Neural crest cell (in vitro differentiated cells): Measurements from ENCODE around the gene NTM. TPM values are rescaled to one million over a fixed set of nuclear protein-coding genes. Genes with fewer than 3 reads are reported as not detected.
"Not testable (repeated sequence)": the region's sequence is repeated elsewhere in the genome, so short reads cannot be mapped to it uniquely, and the experiment has no call there.

Experiments
- DNase-seq: peaks from one replicate; pipeline ENCODE4 v3.0.0; 2021; ENCODE audit warnings: low read depth, mixed read lengths, low spot score
- H3K27ac Mint-ChIP-seq: one replicate; pipeline ENCODE4 v1.8.0; 2021; ENCODE audit warnings: mild to moderate bottlenecking, mixed read lengths; ENCODE audit not compliant: unreplicated experiment
- H3K27me3 Mint-ChIP-seq: 2 replicates; pipeline ENCODE4 v1.8.0; 2021; ENCODE audit warnings: low read depth, mild to moderate bottlenecking, mixed read lengths
- H3K36me3 Mint-ChIP-seq: 2 replicates; pipeline ENCODE4 v1.8.0; 2021; ENCODE audit warnings: low read depth, mild to moderate bottlenecking, mixed read lengths
- H3K4me1 Mint-ChIP-seq: 2 replicates; pipeline ENCODE4 v1.8.0; 2021; ENCODE audit warnings: mixed read lengths
- H3K4me3 Mint-ChIP-seq: one replicate; pipeline ENCODE4 v1.8.0; 2021; ENCODE audit warnings: mild to moderate bottlenecking, mixed read lengths
- H3K9me3 Mint-ChIP-seq: 2 replicates; pipeline ENCODE4 v1.8.0; 2021; ENCODE audit warnings: mixed read lengths
- total RNA-seq: library from RNA; stranded (reverse); gene quantifications from 2 replicates; pipeline ENCODE4 v1.2.1, GENCODE V29; 2021
- TF ChIP-seq, protein P1 (sequence below): fragments of 200-600 bp; sonication (generic); conservative IDR thresholded peaks from 2 replicates; pipeline ENCODE4 v1.5.0; 2021; ENCODE audit warnings: antibody characterized with exemption, mild to moderate bottlenecking

The NTM gene
- total RNA-seq, 1 donor from 2014 or later: 11.3 TPM

DNA sequence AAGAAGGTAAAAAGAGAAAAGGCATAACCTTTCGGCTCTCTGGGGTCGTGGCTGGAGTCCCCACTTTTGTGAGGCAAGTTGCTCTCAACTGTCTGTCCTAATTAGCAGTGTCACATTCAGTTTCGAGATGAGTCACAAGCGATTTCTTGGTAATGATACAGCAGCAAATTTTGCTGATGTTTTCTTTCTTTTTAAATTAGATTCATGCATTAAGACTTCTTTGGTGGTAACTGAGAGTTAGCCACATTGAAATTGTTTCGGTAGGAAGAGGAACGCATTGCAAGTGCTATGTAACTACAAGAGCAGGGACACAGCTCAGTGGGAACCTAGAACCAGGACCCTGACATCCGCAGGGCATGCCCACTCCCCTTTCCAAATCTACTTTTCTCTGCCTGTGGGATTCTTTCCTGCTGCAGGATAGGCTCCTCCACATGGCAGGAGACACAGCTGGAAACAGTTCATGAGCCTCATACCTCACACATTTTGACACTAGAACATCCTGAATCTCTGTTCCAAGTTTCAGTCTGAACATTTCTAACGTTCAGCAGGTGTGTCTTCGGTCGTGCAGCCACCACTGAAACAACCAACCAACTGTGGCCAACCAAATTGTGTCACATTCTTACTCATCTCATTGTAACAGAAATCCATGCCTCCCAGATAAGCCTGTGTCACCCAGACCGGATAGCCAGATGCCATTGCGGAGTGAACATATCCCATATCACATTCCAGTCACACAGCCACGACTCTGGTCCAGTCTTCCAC, 987.6 kb downstream of the NTM start:
- no peaks in the 10 kb centered on the region for H3K9me3 Mint-ChIP-seq
- no peak overlapping the region for H3K27ac Mint-ChIP-seq
- peaks cover 7% of the 10 kb centered on the region for H3K4me1 Mint-ChIP-seq
- H3K36me3 Mint-ChIP-seq: no peaks in the 10 kb centered on the region
- TF ChIP-seq, protein P1, sequence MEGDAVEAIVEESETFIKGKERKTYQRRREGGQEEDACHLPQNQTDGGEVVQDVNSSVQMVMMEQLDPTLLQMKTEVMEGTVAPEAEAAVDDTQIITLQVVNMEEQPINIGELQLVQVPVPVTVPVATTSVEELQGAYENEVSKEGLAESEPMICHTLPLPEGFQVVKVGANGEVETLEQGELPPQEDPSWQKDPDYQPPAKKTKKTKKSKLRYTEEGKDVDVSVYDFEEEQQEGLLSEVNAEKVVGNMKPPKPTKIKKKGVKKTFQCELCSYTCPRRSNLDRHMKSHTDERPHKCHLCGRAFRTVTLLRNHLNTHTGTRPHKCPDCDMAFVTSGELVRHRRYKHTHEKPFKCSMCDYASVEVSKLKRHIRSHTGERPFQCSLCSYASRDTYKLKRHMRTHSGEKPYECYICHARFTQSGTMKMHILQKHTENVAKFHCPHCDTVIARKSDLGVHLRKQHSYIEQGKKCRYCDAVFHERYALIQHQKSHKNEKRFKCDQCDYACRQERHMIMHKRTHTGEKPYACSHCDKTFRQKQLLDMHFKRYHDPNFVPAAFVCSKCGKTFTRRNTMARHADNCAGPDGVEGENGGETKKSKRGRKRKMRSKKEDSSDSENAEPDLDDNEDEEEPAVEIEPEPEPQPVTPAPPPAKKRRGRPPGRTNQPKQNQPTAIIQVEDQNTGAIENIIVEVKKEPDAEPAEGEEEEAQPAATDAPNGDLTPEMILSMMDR: no peak
- DNase-seq: no peak
- H3K4me3 Mint-ChIP-seq: no peak overlapping the region
- H3K27me3 Mint-ChIP-seq: no peaks in the 10 kb centered on the region

DNA sequence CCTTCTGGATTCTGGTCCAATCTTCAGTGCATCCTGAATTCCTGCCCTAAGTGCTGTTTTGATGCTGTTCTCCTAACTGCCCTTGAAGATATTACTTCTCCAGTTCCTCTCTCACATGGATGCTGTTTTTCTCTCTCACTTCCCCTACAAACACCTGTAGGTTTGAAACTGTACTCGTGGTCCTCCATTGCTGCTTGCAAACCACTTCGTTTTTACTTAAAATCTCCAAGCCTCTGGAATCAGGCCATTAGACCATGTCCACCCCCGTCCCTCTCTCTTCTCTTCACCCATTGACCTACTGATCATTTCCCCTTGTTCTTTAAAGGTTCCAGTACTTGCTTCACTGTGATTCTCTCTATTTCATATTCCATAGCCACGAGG, 988.1 kb downstream of the NTM start:
- no peaks in the 10 kb centered on the region for H3K27me3 Mint-ChIP-seq
- no peak for DNase-seq
- H3K4me1 Mint-ChIP-seq: peaks cover 7% of the 10 kb centered on the region
- no peak overlapping the region for H3K27ac Mint-ChIP-seq
- no peak overlapping the region for H3K4me3 Mint-ChIP-seq
- no peaks in the 10 kb centered on the region for H3K36me3 Mint-ChIP-seq
- H3K9me3 Mint-ChIP-seq: no peaks in the 10 kb centered on the region
- TF ChIP-seq, protein P1: no peak

DNA sequence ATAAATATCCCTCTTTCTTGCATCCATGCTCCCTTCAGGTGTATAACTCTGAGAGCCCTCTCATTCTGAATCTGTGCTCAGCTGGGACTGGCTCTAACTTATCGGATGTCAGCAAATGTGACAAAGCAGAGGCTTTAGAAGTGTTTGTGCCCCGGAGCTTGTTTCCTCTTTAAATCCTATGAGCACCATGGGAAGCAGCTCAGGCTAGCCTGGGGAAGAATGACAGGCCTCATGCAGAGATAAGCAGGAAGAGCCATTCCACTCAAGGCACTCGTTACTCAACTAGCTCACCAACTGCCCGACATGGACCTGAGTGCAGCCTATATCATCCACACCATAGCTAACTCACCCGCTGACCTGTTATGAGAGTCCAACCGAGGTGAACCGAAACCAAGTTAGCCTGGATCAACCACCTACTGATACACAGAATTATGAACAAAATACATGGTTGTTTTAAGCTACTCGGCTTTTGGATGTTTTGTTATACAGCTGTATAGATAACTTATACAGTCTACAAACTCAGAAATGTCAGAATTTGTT, 990.7 kb downstream of the NTM start:
- no peaks in the 10 kb centered on the region for H3K27me3 Mint-ChIP-seq
- no peak for DNase-seq
- no peaks in the 10 kb centered on the region for H3K9me3 Mint-ChIP-seq
- H3K4me1 Mint-ChIP-seq: no peaks in the 10 kb centered on the region
- H3K4me3 Mint-ChIP-seq: no peak overlapping the region
- TF ChIP-seq, protein P1: no peak
- H3K27ac Mint-ChIP-seq: no peak overlapping the region
- no peaks in the 10 kb centered on the region for H3K36me3 Mint-ChIP-seq

DNA sequence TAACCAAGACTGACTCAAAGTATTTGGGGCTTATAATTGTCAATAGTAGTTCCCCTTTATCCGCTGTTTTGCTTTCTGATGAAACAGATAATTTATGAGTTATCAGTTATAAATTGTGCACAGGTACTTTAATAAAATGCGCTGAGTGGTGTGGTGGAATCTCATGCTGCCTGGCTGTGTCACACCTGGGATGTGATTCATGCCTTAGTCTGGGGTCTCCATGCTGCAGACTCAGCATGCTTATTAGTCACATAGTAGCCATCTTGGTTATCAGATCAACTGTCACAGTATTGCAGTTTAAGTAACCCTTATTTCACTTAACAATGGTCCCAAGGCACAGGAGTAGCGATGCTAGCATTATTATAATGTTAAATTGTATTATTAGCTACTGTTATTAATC, 995.2 kb downstream of the NTM start:
- Mint-ChIP-seq H3K36me3 (no peaks in the 10 kb centered on the region), H3K27me3 (peaks cover 2% of the 10 kb centered on the region), H3K9me3 (no peaks in the 10 kb centered on the region), H3K4me1 (no peaks in the 10 kb centered on the region), H3K4me3 (no peak overlapping the region), H3K27ac (no peak overlapping the region)
- TF ChIP-seq, protein P1: no peak
- DNase-seq: no peak

DNA sequence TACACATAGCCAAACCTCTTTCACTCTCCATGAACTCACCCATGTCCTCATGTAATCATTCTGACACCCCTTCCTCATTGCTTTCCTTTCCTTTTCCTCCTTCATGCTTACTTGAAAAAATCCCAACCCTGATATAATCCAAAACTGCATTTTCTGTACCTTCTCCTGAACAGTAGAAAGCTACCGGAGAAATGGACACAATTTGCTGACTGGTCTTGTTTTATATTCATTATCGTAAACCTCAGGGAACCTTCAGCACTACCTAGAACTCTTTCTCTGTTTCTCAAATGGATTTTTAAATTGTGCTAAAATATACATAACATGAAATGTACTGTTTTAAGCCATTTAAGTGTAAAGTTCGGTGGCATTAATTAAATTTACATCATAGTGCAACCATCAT, 996.9 kb downstream of the NTM start:
- Mint-ChIP-seq H3K4me1 (no peaks in the 10 kb centered on the region), H3K9me3 (no peaks in the 10 kb centered on the region), H3K27me3 (peaks cover 2% of the 10 kb centered on the region), H3K4me3 (no peak overlapping the region), H3K27ac (no peak overlapping the region), H3K36me3 (no peaks in the 10 kb centered on the region)
- TF ChIP-seq, protein P1: no peak
- DNase-seq: no peak

DNA sequence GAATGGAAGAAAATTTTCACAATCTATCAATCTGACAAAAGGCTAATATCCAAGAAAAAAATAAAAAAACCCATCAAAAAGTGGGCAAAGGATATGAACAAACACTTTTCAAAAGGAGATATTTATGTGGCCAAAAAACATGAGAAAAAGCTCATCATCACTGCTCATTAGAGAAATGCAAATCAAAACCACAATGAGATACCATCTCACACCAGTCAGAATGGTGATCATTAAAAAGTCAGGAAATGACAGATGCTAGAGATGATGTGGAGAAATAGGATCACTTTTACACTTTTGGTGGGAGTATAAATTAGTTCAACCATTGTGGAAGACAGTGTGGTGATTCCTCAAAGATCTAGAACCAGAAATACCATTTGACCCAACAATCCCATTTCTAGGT, 999.7 kb downstream of the NTM start:
- H3K27ac Mint-ChIP-seq, H3K4me1 Mint-ChIP-seq, H3K36me3 Mint-ChIP-seq, H3K4me3 Mint-ChIP-seq, DNase-seq, H3K27me3 Mint-ChIP-seq, H3K9me3 Mint-ChIP-seq: not testable (repeated sequence)
